NCI-H1436 treated with DMSO at 0.1 percent for 48 hours (cell line): ENCODE data around the gene SLC45A2.
"Not testable (repeated sequence)": the region's sequence is repeated elsewhere in the genome, so short reads cannot be mapped to it uniquely, and the experiment has no call there.

Source experiments
- DNase-seq: peaks from one replicate; lab custom pipeline; 2025; lab: John Stamatoyannopoulos, UW

Gene SLC45A2, protein sequence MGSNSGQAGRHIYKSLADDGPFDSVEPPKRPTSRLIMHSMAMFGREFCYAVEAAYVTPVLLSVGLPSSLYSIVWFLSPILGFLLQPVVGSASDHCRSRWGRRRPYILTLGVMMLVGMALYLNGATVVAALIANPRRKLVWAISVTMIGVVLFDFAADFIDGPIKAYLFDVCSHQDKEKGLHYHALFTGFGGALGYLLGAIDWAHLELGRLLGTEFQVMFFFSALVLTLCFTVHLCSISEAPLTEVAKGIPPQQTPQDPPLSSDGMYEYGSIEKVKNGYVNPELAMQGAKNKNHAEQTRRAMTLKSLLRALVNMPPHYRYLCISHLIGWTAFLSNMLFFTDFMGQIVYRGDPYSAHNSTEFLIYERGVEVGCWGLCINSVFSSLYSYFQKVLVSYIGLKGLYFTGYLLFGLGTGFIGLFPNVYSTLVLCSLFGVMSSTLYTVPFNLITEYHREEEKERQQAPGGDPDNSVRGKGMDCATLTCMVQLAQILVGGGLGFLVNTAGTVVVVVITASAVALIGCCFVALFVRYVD

DNA sequence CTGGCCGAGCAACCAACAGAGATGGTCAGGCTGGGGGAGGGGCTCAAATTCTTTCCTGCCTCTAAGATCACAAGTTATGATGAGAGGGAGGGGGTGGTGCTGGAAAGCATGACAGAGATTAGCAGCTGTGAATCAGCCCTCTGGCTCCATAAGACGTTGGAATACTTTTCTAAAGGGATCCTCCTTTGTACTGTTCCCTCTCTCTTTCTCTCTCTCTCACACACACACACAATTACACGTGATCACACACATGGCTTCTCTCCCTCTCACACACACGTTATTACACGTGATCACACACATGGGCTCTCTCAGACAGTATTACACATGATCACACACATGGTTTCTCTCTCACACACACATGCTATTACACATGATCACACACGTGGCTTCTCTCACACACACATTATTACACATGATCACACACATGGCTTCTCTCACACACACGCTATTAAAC is at the start of gene SLC45A2:
Gene SLC45A2 (minus strand): TSS at position 23 of the 454 bp plus-strand sequence. CDS start 110 bp downstream, outside the sequence.
- no peak for DNase-seq

DNA sequence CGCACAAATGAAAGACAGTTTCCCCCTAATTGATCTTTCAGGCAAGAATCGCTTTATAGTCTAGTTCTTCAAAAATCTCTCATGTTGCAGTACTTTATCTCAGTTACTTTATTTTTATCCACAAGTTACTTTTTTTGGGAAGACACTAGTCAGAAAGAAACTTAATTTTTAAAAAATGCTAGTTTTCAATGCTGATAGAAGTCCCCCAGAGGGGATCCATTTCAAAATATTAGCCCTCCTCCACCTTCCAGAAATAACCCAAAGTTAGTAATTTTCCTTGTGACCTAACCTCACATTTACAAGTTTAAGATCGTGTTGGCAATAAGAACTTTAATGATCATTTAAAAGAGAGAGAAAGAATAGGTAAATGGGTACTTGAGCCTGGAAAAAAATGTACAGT is 47.5 kb upstream of the SLC45A2 start:
- DNase-seq, result no peak

DNA sequence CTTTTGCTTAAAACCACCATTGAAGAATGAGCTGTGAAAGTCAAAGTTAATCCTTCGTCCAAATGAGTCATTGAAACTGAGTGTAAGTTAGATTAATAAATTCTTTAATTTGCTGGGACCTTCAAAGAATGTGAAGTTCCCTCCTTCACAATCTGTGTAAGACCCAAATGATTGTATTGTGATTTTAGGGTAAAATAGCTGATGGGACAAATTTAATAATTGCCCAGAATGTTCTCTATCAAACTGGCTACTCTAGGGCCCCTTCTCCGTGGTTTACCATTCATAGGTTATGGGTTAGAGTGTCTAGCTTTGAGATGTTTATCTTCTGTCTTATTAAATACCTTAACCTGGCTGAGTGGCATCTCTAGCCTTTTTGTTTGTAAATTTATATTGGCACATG is 46.6 kb upstream of the SLC45A2 start:
- DNase-seq, result no peak

DNA sequence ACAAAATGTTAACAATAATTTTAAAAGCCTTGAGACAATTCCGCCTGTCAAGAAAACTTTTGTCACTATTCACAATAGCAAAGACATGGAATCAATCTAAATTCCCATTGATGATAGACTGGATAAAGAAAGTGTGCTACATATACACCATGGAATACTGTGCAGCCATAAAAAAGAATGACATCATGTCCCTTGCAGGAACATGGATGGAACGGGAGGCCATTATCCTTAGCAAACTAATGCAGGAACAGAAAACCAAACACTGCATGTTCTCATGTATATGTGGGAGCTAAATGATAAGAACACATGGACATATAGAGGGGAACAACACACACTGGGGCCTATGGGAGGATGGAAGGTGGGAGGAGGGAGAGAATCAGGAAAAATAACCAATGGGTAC is 46.1 kb upstream of the SLC45A2 start:
- not testable (repeated sequence) for DNase-seq

DNA sequence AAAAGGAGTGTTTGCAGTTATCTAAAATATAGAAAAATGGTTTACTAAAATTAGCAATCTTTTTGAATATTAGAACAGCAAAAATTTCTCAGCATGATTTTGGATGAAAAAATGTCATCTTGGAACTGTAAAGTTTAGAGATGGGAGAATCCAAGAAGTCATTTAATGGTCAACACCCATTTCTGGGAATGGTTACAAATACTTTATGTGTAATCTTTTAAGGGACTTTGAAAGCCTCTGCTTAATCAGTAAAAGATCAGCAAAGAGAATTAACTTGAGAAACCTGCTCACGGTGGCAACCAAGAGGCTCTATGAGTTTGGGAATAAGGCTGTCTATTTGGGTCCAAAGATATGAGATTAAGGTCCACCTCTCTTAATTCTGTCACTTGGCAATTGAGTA is 45.6 kb upstream of the SLC45A2 start:
- no peak for DNase-seq

DNA sequence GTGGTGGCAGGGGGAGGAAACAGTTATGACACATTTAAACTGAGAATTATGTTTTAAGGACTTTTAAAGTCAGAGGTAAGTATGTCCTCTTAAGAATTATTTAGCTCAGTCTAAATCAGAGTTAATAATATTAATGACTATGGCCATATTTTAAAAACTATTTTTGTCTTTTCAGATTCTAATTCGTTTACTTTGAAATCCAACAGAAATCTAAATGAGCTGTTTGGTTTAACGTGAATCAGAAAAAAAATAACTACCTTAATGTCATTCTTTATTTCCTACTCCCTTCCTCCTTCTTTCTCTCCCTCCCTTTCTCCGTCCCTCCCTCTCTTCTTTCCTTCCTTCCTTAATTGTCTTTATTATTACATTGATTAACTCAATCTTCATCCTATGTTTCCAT is 43.9 kb upstream of the SLC45A2 start:
- no peak for DNase-seq

DNA sequence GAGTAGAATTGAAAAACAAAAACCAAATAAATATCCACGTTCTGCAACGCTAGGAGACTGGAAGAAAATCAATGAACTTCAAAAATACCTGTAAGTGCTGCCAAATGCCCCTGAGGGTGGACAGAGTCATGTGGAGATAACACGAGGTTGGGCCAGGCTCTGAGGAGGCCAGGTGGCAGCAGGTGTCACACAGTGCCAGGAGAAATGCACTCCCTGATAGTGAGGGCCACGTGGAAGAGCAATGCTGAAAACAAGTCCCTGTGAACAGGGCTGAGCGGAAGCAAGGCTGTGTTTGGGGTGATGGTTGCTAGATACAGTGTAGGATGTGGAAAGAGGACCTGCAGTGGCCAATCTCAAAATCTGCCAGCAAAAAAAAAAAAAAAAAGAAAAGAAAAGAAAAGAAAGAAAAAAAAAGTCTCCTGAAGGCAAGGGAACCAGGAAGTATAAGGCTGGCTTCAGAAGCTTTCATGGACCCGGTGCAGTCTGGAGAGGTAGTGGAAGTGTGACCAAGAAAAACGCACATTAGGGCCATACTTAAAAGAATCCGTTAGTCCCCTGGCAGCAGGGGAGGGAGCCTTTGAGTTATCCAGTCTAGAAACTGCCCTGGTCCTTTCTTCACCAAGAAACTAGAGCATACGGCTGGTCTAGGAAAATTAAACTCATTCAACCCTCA is 41.7 kb upstream of the SLC45A2 start:
- DNase-seq, result no peak

DNA sequence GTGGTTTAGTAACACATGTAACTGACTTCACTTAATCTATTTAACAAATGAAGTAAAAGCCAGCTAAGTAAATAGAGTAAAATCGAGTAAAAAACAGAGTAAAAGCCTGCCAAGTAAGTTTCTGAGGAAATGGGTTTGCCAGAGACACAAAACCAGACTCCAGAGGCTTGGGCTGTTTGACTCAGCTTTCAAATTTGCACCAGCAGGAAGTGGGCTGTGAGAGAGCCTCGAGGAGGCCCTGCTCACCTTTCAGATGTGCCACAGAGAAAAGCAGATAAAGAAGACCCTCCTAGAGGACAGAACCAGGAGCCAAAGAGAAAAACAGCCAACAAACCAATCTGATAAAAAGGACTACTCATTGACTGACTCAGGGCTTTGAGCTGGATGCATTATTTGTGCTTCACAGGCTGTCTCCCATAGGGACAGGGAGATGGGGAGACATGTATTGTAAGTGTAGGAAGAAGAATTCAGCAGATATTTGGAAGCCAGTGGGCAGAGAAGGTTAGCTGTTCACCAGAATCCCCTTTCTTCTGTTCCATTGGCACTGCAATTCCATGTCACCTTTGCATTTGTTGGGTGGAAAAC is 37.7 kb upstream of the SLC45A2 start:
- DNase-seq, result no peak

DNA sequence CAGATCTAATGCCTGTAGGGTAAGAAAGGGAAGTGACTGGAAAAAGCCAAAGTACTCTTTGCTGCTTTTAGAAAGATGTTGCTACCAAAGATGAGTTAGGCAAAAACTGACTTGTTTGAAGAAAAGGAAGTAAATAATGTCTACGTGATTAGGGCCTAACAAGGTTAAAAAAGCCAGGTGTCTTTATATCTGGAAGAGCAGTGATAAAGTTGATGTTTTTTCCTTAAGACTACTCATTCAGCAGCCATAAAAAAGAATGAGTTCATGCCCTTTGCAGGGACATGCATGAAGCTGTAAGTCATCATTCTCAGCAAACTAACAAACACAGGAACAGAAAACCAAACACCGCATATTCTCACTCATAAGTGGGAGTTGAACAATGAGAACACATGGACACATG is 36.8 kb upstream of the SLC45A2 start:
- no peak for DNase-seq

DNA sequence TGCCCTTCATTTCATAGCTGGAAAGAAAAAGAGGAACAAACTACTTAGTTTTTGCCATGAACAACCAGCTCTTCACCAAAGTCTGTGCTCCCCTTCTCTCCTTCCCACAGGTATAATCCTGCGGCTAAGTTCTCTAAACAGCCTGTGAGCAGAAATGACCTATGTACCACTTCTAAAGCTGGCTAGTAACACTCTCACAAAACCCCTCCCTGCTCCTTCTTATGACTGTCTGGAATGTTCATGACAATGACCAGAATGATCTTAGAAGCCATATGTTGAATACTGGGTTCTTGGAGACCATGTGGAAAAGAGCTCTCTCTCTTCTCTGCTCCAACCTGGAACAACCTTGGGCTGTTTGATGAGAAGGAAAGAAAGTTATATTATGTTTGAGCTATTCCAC is 36.2 kb upstream of the SLC45A2 start:
- DNase-seq, result no peak

DNA sequence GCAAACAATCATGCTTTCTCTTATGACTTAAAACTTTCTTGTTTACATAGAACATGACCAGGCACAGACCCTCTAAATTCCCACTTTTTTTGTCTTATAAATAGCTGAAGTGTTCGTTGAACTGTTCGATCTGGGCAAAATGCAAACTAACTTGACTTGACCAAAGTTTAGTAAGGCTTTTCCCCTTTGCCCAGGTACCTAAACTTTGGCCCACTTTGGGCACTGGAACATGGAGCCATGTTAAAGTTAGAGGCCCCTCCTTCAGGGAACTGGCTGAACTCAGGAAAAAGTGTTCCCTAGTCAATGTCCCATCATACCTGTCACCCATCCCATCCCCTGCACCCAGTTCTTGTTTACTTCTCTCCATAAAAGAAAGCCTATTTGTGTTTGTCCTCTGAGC is 32.8 kb upstream of the SLC45A2 start:
- DNase-seq, result no peak

DNA sequence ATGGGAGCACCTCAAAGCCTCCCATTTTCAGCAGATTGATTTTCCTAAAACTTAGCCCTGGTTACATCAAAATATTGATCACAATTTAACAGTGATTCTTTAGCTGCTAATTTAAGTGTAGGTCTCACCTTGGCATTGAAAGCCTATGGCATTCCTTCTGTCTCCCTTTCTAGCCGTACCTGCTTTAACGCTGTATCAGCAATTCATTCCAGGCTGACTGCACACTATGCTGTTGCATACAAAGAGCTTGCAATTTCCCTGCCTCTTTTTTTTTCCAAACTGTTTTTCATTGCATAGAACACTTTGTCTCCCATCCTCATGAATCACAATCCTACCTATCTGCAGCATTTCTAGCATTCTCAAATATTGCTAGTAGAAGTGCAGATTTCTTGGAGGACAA is 32.3 kb upstream of the SLC45A2 start:
- DNase-seq, result no peak

DNA sequence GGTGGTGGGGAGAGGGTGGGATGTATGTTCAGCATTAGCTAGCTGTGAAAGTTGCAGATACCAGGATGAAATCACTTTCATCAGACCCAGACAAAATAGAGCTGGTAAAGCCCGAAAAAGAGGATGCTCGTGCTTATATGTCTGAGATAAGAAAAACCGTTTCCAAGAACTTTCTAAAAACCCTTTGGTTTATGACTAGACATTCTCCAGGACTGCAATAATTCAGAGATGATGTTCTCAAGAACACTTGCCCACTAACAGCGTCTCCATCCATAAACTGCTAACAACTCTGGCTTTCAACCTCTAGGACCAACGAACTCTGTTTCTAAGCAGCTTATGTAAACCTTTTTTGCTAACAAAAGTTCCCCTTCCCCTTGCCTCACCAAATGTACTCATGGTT is 31.7 kb upstream of the SLC45A2 start:
- no peak for DNase-seq

DNA sequence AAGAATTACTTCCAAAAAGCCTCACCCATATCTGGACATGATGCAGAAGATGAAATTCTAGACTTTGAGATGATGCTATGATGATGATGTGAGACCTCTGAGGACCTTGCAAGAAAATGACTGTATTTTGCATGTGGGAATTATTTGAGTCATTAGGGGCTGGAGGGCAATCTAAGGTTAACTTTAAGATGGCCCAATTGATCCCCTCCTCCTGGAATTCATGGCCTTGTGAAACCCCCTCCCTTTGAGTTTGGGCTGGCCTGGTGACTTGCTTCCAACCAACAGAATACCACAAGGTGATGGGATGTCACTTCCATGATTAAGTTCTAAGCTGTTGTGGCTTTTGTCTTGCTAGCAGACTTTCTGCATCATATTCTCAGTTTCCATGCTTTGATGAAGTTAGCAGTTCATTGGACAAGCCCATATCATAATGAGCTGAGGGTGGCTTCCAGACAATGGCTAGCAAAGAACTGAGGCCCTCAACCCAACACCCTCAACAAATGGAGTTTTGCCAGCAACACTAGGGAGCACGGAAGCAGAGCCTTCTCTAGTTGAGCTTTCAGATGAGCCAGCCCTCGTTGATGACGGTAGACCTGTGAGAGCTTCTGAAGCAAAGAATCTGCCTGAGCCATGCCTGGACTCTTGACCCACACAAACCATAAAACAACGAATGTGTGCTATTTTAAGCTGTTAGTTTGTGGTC is 30.8 kb upstream of the SLC45A2 start:
- DNase-seq, result no peak

DNA sequence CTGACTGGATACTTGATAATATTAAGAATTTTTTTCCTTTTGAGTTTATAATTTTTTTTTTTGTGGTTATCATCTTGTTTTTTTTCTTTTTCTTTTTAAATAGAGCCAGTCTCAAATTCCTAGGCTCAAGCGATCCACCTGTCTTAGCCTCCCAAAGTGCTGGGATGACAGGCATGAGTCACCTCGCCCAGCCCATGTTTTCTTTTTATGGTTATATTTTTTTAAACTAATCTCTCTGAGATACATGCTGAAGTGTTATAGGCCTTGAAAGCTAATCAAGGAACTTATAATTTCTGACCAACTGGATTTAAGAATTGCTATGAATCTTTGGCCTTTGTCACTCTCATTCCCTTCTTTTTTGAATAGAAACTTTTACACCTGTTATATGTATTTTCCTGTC is 30.1 kb upstream of the SLC45A2 start:
- no peak for DNase-seq

DNA sequence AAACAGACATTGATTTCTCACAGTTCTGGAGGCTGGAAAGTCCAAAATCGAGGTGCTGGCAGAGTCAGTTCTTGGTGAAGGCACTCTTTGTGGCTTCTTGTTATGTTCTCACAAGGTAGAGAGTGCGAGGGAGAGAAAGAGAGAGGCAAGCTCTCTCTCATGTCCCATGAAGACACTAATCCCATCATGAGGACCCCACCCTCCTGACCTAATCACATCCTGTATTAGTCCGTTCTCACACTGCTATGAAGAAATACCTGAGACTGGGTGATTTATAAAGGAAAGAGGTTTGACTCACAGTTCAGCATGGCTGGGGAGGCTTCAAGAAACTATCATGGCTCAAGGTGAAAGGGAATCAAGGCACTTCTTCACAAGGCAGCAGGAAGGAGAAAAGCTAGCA is 29.1 kb upstream of the SLC45A2 start:
- no peak for DNase-seq

DNA sequence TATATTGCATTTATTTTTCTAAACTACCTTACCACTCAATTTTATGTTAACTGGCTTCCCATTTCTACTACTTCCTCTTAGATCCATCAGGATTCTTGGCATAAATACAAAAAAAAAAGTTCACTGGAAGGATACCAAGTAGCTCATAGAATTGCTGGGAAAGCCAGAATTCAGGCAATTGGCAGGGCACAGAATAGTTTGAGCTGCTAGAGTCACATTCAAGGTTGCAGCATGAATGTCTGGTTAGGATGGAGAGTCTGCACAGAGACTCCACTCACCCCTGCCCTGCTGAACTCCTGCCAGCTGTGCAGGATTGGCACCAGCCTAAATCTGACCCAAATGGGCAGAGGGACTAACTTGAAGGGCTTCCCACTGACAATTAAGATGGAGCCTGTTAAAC is 28.3 kb upstream of the SLC45A2 start:
- no peak for DNase-seq

DNA sequence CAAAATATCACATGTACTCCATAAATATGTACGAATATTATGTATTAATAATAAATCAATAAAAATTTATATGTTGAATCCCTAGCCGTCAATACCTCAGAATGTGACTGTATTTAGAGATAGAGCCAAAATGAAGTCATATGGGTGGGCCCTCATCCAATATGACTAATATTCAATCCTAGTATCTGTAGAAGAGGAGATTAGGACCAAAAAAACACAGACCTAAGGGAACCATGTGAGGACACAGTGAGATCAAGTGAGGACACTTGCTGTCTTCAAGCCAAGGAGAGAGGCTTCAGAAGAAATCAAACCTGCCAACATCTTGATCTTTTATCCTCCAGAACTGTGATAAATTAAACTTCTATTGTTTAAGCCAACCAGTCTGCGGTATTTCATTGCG is 27.0 kb upstream of the SLC45A2 start:
- no peak for DNase-seq

DNA sequence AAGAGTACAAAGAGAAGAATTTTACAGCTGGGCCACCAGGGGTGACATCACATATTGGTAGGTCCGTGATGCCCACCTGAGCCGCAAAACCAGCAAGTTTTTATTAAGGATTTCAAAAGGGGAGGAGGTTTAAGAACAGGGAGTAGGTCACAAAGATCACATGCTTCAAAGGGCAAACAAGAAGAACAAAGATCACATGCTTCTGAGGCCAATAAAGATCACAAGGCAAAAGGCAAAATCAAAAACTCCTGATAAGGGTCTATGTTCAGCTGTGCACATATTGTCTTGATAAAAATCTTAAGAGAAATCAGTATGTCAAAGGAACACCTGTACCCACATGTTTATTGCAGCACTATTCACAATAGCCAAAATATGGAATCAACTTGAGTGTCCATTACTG is 25.7 kb upstream of the SLC45A2 start:
- not testable (repeated sequence) for DNase-seq

DNA sequence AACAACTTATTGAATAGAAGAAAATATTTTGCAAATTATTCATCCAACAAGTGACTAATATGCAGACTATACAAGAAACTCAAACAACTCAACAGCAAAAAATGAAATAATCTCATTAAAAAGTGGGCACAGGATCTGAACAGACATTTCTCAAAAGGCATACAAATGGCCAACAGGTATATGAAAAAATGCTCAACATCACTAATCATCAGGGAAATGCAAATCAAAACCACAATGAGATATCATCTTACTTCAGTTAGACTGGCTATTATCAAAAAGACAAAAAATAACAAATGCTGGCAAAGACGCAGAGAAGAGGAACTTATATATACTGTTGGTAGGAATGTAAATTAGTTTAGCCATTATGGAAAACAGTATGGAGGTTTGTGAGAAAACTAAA is 25.1 kb upstream of the SLC45A2 start:
- no peak for DNase-seq

DNA sequence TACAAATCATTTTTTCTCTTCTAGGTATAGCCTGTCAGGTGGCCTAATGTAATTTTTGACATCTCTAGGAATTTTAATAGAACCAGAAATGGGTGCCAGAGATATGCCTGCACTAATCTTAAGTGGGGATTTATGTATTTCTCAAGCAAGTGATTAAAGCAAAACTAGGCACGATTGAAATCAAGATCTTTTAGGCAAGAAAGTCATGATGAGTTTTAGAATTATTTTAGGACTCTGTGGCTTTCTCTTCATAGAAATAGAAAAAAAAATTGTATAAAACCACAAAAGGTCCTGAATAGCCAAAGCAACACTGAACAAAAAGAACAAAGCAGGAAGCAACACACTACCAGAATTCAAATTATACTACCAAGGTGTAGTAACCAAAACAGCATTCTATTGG is 24.3 kb upstream of the SLC45A2 start:
- DNase-seq, result no peak
